Measurements from ENCODE around the gene CCDC175. TPM values are rescaled to one million over a fixed set of nuclear protein-coding genes. Genes with fewer than 3 reads are reported as not detected.

CCDC175 gene
- total RNA-seq, 1 donor from 2014 or later: not detected

- peak; percentile 84 for DNase-seq (ENCODE audit: low read depth)
Observed at GRCh38 chr14:59483819-59484638, 92.6 kb downstream of the CCDC175 start, which contains the start of the genes JKAMP and L3HYPDH. JKAMP (plus strand) TSS chr14:59484517; CDS start chr14:59484590, 73 bp downstream. L3HYPDH (minus strand) TSS chr14:59484408; CDS start chr14:59484316, 92 bp downstream.

GRCh38 chr14:59483363-59483762 is 93.2 kb downstream of the CCDC175 start:
- FAIRE-seq (no peak), DNase-seq (ENCODE audit: low read depth) (peak; percentile 53)
- TF ChIP-seq CTCF (IDR thresholded peaks at IDR 0.05; ENCODE audit: insufficient read depth, low read length, severe bottlenecking): no peak
- H3K27me3 ChIP-seq (ENCODE audit: control insufficient read depth, insufficient read depth, low read length): no peaks in the 10 kb centered on the region
- peaks cover 3% of the 10 kb centered on the region for H3K36me3 ChIP-seq (ENCODE audit: control insufficient read depth, insufficient read depth, low read length)
- H3K4me3 ChIP-seq (ENCODE audit: low read depth, low read length): peak overlapping the region; percentile 70

More at GRCh38 chr14:59483819-59484638, 92.6 kb downstream of the CCDC175 start, which contains the start of the genes JKAMP and L3HYPDH:
- Histone ChIP-seq H3K27me3 (ENCODE audit: control insufficient read depth, insufficient read depth, low read length) (no peaks in the 10 kb centered on the region), H3K36me3 (ENCODE audit: control insufficient read depth, insufficient read depth, low read length) (peaks cover 6% of the 10 kb centered on the region), H3K4me3 (ENCODE audit: low read depth, low read length) (peak within 1 kb of the TSS; percentile 70)
- peak; percentile 75 for TF ChIP-seq CTCF (IDR thresholded peaks at IDR 0.05; ENCODE audit: insufficient read depth, low read length, severe bottlenecking)
- no peak for FAIRE-seq

GRCh38 chr14:59482541-59483331 is 93.9 kb downstream of the CCDC175 start:
- DNase-seq (ENCODE audit: low read depth) (peak; percentile 94), FAIRE-seq (no peak)

GRCh38 chr14:59481871-59482540 is 94.6 kb downstream of the CCDC175 start:
- FAIRE-seq: no peak
- Histone ChIP-seq H3K4me3 (ENCODE audit: low read depth, low read length) (peak overlapping the region; percentile 70), H3K36me3 (ENCODE audit: control insufficient read depth, insufficient read depth, low read length) (peaks cover 2% of the 10 kb centered on the region), H3K27me3 (ENCODE audit: control insufficient read depth, insufficient read depth, low read length) (no peaks in the 10 kb centered on the region)
- TF ChIP-seq CTCF (IDR thresholded peaks at IDR 0.05; ENCODE audit: insufficient read depth, low read length, severe bottlenecking): no peak
- DNase-seq (ENCODE audit: low read depth): peak; percentile 78

More at GRCh38 chr14:59482541-59483331, 93.9 kb downstream of the CCDC175 start:
- peak overlapping the region; percentile 70 for H3K4me3 ChIP-seq (ENCODE audit: low read depth, low read length)
- no peak for TF ChIP-seq CTCF (IDR thresholded peaks at IDR 0.05; ENCODE audit: insufficient read depth, low read length, severe bottlenecking)
- no peaks in the 10 kb centered on the region for H3K27me3 ChIP-seq (ENCODE audit: control insufficient read depth, insufficient read depth, low read length)
- H3K36me3 ChIP-seq (ENCODE audit: control insufficient read depth, insufficient read depth, low read length): peaks cover 4% of the 10 kb centered on the region

- no peak for FAIRE-seq
- Histone ChIP-seq H3K4me3 (ENCODE audit: low read depth, low read length) (no peak overlapping the region), H3K27me3 (ENCODE audit: control insufficient read depth, insufficient read depth, low read length) (no peaks in the 10 kb centered on the region)
Observed at GRCh38 chr14:59481407-59481806, 95.2 kb downstream of the CCDC175 start.

More at GRCh38 chr14:59481407-59481806, 95.2 kb downstream of the CCDC175 start:
- DNase-seq (ENCODE audit: low read depth): no peak
- no peak for TF ChIP-seq CTCF (IDR thresholded peaks at IDR 0.05; ENCODE audit: insufficient read depth, low read length, severe bottlenecking)
- peaks cover 2% of the 10 kb centered on the region for H3K36me3 ChIP-seq (ENCODE audit: control insufficient read depth, insufficient read depth, low read length)
